ENCODE measurements around the gene MYBPC3.

- TF ChIP-seq CTCF (conservative IDR thresholded peaks at IDR 0.05; ENCODE audit: low read depth in 2 of 2) (no peak), EZH2 (IDR thresholded peaks at IDR 0.05; ENCODE audit: low read depth, unreplicated experiment) (no peak), POLR2AphosphoS5 (IDR thresholded peaks at IDR 0.05; ENCODE audit: low read depth) (no peak), CREB1 (CRISPR knock-in tag; IDR thresholded peaks at IDR 0.05; ENCODE audit: low read depth) (no peak), NANOG (IDR thresholded peaks at IDR 0.05; ENCODE audit: borderline replicate concordance) (no peak), EZH2phosphoT487 (IDR thresholded peaks at IDR 0.05; ENCODE audit: unreplicated experiment) (no peak), STAT1 (IDR thresholded peaks at IDR 0.05; ENCODE audit: unreplicated experiment) (no peak)
- TF ChIP-seq, protein P1, sequence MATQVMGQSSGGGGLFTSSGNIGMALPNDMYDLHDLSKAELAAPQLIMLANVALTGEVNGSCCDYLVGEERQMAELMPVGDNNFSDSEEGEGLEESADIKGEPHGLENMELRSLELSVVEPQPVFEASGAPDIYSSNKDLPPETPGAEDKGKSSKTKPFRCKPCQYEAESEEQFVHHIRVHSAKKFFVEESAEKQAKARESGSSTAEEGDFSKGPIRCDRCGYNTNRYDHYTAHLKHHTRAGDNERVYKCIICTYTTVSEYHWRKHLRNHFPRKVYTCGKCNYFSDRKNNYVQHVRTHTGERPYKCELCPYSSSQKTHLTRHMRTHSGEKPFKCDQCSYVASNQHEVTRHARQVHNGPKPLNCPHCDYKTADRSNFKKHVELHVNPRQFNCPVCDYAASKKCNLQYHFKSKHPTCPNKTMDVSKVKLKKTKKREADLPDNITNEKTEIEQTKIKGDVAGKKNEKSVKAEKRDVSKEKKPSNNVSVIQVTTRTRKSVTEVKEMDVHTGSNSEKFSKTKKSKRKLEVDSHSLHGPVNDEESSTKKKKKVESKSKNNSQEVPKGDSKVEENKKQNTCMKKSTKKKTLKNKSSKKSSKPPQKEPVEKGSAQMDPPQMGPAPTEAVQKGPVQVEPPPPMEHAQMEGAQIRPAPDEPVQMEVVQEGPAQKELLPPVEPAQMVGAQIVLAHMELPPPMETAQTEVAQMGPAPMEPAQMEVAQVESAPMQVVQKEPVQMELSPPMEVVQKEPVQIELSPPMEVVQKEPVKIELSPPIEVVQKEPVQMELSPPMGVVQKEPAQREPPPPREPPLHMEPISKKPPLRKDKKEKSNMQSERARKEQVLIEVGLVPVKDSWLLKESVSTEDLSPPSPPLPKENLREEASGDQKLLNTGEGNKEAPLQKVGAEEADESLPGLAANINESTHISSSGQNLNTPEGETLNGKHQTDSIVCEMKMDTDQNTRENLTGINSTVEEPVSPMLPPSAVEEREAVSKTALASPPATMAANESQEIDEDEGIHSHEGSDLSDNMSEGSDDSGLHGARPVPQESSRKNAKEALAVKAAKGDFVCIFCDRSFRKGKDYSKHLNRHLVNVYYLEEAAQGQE (IDR thresholded peaks at IDR 0.05; ENCODE audit: unreplicated experiment) = no peak
These were observed 3.9 kb upstream of the MYBPC3 start for GRCh38 chr11:47356129-47356997.

All from GM23338 (cell line).